Hepatocyte (in vitro differentiated cells): ENCODE data around the gene TIMM44. TPM values are rescaled to one million over a fixed set of nuclear protein-coding genes. Genes with fewer than 3 reads are reported as not detected.

ENCODE experiments used
- DNase-seq: peaks from one replicate; pipeline ENCODE4 v3.0.0-alpha.2; 2016; ENCODE audit warnings: low spot score
- H2AFZ ChIP-seq: fragments of 200-600 bp; sonication (generic); 2 replicates; pipeline ENCODE4 v1.6.0; 2016; ENCODE audit warnings: antibody characterized with exemption, mild to moderate bottlenecking
- H3K27ac ChIP-seq: fragments of 200-600 bp; sonication (generic); 2 replicates; pipeline ENCODE4 v1.5.1; 2016; ENCODE audit warnings: mild to moderate bottlenecking
- H3K27me3 ChIP-seq: fragments of 200-600 bp; sonication (generic); 2 replicates; pipeline ENCODE4 v1.6.1; 2016
- H3K36me3 ChIP-seq: fragments of 200-600 bp; sonication (generic); replicated peaks from 2 replicates; pipeline ENCODE4 v1.5.1; 2016; ENCODE audit warnings: low read depth; ENCODE audit not compliant: insufficient read depth
- H3K4me1 ChIP-seq: fragments of 200-600 bp; sonication (generic); 2 replicates; pipeline ENCODE4 v1.5.1; 2016; ENCODE audit warnings: mild to moderate bottlenecking, moderate library complexity; ENCODE audit not compliant: insufficient read depth
- H3K4me2 ChIP-seq: fragments of 200-600 bp; sonication (generic); 2 replicates; pipeline ENCODE4 v1.6.0; 2016
- H3K4me3 ChIP-seq: fragments of 200-600 bp; sonication (generic); 2 replicates; pipeline ENCODE4 v1.5.1; 2016; ENCODE audit warnings: mild to moderate bottlenecking
- H3K79me2 ChIP-seq: fragments of 200-600 bp; sonication (generic); 2 replicates; pipeline ENCODE4 v1.6.0; 2017; ENCODE audit warnings: mild to moderate bottlenecking
- H3K9me2 ChIP-seq: fragments of 200-600 bp; sonication (generic); replicated peaks from 2 replicates; pipeline ENCODE4 v1.6.0; 2017; ENCODE audit warnings: mild to moderate bottlenecking; ENCODE audit not compliant: insufficient read depth
- H3K9me3 ChIP-seq: fragments of 200-600 bp; sonication (generic); 2 replicates; pipeline ENCODE4 v1.5.1; 2016; ENCODE audit warnings: low read depth, mild to moderate bottlenecking
- H4K20me1 ChIP-seq: fragments of 200-600 bp; sonication (generic); 2 replicates; pipeline ENCODE4 v1.6.0; 2016; ENCODE audit warnings: mild to moderate bottlenecking; ENCODE audit not compliant: insufficient read depth, poor library complexity, severe bottlenecking
- EZH2 ChIP-seq: fragments of 200-600 bp; sonication (generic); IDR thresholded peaks from 2 replicates; pipeline ENCODE4 v1.6.1; 2016; ENCODE audit warnings: antibody characterized with exemption, mild to moderate bottlenecking, borderline replicate concordance
- EZH2phosphoT487 ChIP-seq: fragments of 200-600 bp; sonication (generic); IDR thresholded peaks from one replicate; pipeline ENCODE4 v1.6.1; 2018; ENCODE audit warnings: antibody characterized with exemption, mild to moderate bottlenecking, low read depth, moderate library complexity; ENCODE audit not compliant: unreplicated experiment, severe bottlenecking
- WGBS: methylation state at CpG from one replicate; pipeline ENCODE4 v1.1.6; 2016; ENCODE audit warnings: low lambda C conversion rate; ENCODE audit errors: missing lambda C conversion rate; 5-methylcytosine and 5-hydroxymethylcytosine counted together
- polyA plus RNA-seq: library from polyadenylated mRNA; unstranded; fragments of >200 nt; fragmentation: Nextera tagmentation; extraction: Ambion mirVana; gene quantifications from 2 replicates; pipeline ENCODE4 v1.2.1, GENCODE V29; 2016
- total RNA-seq: library from RNA; depleted of rRNA; stranded (reverse); fragments of >200 nt; gene quantifications from 2 replicates; pipeline ENCODE4 v1.2.3, GENCODE V29; 2014
- TF ChIP-seq, protein P1 (sequence below): fragments of 200-600 bp; sonication (generic); IDR thresholded peaks from 2 replicates; pipeline ENCODE4 v1.5.1; 2016; ENCODE audit warnings: antibody characterized with exemption, mild to moderate bottlenecking; ENCODE audit not compliant: poor library complexity

TIMM44 gene
- total and polyA plus RNA-seq, 2 experiments from 2014 or later: 40.7 to 52.0 TPM

DNA sequence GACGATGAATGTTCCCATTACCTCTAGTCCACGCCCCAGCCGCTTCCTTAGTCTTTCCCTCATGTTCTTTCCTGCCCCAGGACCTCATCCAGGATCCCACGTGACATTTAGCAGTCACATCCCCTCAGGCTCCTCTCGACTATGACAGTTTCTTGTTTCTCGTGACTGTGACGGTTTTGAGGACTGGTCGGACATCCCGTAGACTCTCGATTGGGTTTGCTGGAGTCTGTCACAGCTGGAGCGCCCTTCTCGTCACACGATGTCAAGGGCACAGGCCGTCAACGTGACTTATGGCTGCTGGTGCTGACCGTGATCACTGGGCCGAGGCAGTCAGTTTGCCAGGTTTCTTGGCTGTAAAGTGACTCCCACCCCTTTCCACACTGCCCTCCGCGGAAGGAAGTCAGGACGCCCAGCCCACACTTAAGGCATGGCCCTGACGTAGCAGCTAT is 39.2 kb upstream of the TIMM44 start:
- no peaks in the 10 kb centered on the region for H3K27me3 ChIP-seq
- H4K20me1 ChIP-seq: peaks cover 47% of the 10 kb centered on the region
- no peak overlapping the region for H3K27ac ChIP-seq
- H3K9me3 ChIP-seq: no peaks in the 10 kb centered on the region
- no peak for DNase-seq
- H2AFZ ChIP-seq: no peak overlapping the region
- no peak for TF ChIP-seq EZH2phosphoT487
- TF ChIP-seq, protein P1, sequence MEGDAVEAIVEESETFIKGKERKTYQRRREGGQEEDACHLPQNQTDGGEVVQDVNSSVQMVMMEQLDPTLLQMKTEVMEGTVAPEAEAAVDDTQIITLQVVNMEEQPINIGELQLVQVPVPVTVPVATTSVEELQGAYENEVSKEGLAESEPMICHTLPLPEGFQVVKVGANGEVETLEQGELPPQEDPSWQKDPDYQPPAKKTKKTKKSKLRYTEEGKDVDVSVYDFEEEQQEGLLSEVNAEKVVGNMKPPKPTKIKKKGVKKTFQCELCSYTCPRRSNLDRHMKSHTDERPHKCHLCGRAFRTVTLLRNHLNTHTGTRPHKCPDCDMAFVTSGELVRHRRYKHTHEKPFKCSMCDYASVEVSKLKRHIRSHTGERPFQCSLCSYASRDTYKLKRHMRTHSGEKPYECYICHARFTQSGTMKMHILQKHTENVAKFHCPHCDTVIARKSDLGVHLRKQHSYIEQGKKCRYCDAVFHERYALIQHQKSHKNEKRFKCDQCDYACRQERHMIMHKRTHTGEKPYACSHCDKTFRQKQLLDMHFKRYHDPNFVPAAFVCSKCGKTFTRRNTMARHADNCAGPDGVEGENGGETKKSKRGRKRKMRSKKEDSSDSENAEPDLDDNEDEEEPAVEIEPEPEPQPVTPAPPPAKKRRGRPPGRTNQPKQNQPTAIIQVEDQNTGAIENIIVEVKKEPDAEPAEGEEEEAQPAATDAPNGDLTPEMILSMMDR: no peak
- no peak for TF ChIP-seq EZH2
- WGBS: 90% methylated on average over 21 of the region's 21 CpGs
- H3K4me3 ChIP-seq: no peak overlapping the region
- no peaks in the 10 kb centered on the region for H3K9me2 ChIP-seq
- H3K79me2 ChIP-seq: peaks cover 60% of the 10 kb centered on the region
- H3K36me3 ChIP-seq: no peaks in the 10 kb centered on the region
- no peak overlapping the region for H3K4me2 ChIP-seq
- no peaks in the 10 kb centered on the region for H3K4me1 ChIP-seq

DNA sequence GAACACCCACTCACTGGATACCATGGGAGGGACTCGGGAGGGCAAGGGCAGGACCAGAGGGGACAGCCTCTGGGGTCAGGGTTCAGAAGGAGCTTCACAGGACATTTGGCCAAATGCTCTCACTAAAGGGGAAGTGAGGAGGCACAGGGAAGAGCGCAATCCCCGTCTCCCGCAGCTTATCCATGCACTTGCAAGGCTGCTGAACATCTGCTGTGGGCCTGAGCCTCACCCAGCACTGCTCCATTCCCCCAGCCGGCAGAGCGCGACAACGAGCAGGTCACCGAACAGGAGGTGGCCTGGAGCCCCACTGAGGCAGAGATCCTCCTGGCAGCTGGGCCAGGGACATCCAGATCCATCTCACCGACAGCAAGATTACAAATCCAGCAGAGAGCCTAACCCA is 38.6 kb upstream of the TIMM44 start:
- no peak overlapping the region for H3K27ac ChIP-seq
- H3K4me1 ChIP-seq: no peaks in the 10 kb centered on the region
- 92% methylated on average over 9 of the region's 10 CpGs for WGBS
- H3K27me3 ChIP-seq: no peaks in the 10 kb centered on the region
- no peaks in the 10 kb centered on the region for H3K9me3 ChIP-seq
- H3K36me3 ChIP-seq: no peaks in the 10 kb centered on the region
- no peak for DNase-seq
- H3K4me3 ChIP-seq: no peak overlapping the region
- H4K20me1 ChIP-seq: peaks cover 42% of the 10 kb centered on the region
- H3K4me2 ChIP-seq: no peak overlapping the region
- peaks cover 54% of the 10 kb centered on the region for H3K79me2 ChIP-seq
- H2AFZ ChIP-seq: no peak overlapping the region
- TF ChIP-seq EZH2 (no peak), EZH2phosphoT487 (no peak)
- TF ChIP-seq, protein P1: no peak
- H3K9me2 ChIP-seq: no peaks in the 10 kb centered on the region

DNA sequence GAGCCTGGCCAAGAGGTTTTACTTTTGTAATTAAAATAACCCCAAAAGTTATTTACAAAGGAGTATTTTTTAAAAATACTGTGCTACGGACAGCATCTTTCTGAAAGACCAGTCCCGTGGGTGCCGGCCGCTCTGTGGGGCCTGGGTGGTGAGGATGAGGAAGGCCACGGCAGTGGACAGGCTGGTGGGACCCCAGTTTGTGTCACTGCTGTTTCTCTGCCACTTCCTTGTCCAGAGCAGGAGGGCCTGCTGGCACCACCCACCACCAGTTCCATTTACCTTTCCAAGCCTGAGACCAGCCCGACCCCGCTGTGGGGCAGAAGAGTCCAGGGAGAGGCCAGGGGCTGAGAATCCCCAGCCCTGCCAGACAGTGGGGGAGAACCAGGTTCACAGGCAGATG is 38.2 kb upstream of the TIMM44 start:
- 98% methylated on average over 7 of the region's 7 CpGs for WGBS
- DNase-seq: no peak
- Histone ChIP-seq H3K36me3 (no peaks in the 10 kb centered on the region), H3K27me3 (no peaks in the 10 kb centered on the region), H3K79me2 (peaks cover 52% of the 10 kb centered on the region), H3K4me2 (no peak overlapping the region), H3K9me3 (no peaks in the 10 kb centered on the region), H2AFZ (no peak overlapping the region), H3K4me3 (no peak overlapping the region), H3K4me1 (no peaks in the 10 kb centered on the region), H3K9me2 (no peaks in the 10 kb centered on the region), H3K27ac (no peak overlapping the region), H4K20me1 (peaks cover 39% of the 10 kb centered on the region)
- TF ChIP-seq EZH2 (no peak), EZH2phosphoT487 (no peak)
- TF ChIP-seq, protein P1: no peak

DNA sequence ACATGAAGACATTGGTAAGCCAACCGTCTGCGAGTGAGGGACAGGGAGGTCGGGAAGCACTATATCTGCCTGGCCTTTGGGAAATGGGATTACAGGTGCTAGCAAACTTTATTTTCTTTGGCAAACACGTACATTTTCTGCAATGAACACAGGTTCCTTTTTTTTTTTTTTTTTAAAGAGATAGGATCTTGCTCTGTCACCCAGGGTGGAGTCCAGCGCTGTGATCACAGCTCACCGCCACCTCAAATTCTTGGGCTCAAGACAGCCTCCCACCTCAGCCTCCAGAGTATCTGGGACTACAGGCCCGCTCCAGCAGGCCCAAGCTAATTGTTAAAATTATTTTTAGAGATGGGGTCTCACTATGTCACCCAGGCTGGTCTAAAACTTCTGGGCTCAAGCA is 37.7 kb upstream of the TIMM44 start:
- no peak overlapping the region for H3K4me3 ChIP-seq
- no peak overlapping the region for H3K27ac ChIP-seq
- no peaks in the 10 kb centered on the region for H3K9me2 ChIP-seq
- no peak overlapping the region for H3K4me2 ChIP-seq
- no peaks in the 10 kb centered on the region for H3K36me3 ChIP-seq
- no peak overlapping the region for H2AFZ ChIP-seq
- H4K20me1 ChIP-seq: peaks cover 35% of the 10 kb centered on the region
- H3K27me3 ChIP-seq: no peaks in the 10 kb centered on the region
- TF ChIP-seq EZH2phosphoT487: no peak
- no peak for TF ChIP-seq EZH2
- TF ChIP-seq, protein P1: no peak
- WGBS: 91% methylated on average over 7 of the region's 7 CpGs
- H3K4me1 ChIP-seq: no peaks in the 10 kb centered on the region
- DNase-seq: no peak
- H3K79me2 ChIP-seq: peaks cover 47% of the 10 kb centered on the region
- H3K9me3 ChIP-seq: no peaks in the 10 kb centered on the region
